Measurements from ENCODE around the gene C10orf143. TPM values are rescaled to one million over a fixed set of nuclear protein-coding genes. Genes with fewer than 3 reads are reported as not detected.
A peak's percentile ranks its signal among the peaks of the same experiment; 100 is the strongest.
"Not testable (repeated sequence)": the region's sequence is repeated elsewhere in the genome, so short reads cannot be mapped to it uniquely, and the experiment has no call there.

C10orf143 gene
- total RNA-seq = 3.7 TPM
- long read RNA-seq, partial matches to known transcripts = 0 of 5 reads
- long read RNA-seq, other reads (novel, unspliced or antisense) = 5 of 5 reads

DNA sequence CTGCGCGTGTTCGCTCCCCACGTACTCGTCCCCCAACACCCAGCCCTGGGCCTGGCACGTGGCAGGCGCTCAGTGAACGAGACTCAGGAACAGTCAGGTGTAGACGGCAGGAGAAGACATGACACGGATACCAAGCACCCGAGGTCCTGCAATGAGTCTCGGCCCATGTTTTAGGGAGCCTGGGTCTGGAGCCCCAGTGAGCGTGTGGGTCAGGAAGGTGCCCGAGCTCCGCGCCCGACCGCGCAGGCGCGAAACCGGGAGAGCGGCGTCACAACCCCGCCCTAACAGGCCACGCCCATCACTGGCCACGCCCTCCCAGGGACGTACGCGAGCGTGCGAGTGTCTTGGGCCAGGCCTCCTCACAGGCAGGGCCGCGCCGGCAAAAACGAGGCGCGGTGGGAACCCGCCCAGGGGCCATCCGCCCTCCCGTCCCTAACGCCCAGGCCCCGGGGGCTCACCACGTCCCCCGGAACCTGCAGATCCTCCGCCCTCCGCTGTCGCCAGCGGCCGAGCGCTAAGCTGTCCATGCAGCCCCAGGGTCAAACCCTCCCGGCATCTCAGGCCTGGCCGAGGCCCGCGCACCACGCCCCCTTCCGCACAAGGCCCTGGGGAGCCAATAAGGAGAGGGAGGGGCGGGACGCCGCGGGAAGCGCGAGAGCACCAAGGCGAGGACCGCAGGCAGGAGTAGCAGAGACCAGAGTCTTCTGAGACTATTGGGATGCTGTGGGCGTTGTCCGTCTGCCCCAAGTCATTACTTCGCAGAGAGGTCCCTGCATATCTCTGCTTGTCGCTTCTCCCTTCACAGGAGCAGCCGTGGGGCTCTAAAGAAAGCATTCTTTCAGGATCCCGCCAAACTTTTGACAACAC lies at the start of gene C10orf143:
Gene C10orf143, minus strand, starts transcription at position 585 of the 867 bp plus-strand sequence. Its CDS starts 58 bp downstream, at position 527.
- DNase-seq (ENCODE audit: low spot score) = peak; percentile 99

DNA sequence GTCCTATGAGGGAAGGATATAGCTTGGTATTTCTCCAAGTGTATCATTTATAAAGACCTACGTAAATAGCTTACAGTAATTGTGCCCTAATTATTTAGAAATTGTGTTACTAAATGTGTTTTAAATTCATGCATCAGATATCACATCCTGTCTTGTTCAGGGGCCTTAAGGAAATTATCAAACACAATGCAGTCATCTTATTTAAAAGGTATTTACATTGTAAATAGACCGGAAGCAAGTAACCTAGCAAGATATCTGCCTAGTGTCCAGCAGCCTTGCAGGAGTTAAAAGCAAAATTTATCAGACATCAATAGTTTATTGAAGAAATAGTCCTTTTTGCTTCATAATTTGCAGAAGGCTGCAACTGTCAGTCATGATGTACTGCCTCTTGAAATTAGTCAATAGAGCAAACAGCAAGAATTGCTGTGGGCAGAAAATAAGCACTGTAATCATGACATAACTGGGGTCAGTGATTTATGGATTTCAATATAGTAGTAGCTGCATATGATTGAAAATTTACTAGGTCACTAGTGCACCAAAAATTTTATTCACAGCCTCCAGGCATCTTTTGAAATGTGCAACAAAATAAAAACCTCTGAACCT lies 48.7 kb upstream of the C10orf143 start:
- no peak for DNase-seq (ENCODE audit: low spot score)

DNA sequence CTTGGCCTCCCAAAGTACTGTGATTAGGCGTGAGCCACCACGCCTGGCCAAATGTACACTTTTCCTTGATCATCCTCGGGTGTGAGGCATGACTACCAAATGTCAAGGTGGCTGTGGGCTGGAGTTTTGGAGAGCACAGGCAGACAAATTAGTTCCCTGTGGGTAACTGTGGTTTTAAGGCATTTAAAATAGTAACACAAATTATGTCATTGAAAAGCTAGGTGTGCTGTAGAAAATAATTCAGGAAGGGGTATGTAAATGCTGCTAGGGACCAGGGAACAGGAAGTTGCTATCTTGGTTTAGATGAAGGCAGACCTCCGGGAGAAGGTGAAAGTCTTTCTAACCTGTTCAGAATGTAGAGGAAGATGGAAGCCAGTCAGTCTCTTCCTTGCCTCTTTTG lies 35.4 kb upstream of the C10orf143 start:
- no peak for DNase-seq (ENCODE audit: low spot score)

DNA sequence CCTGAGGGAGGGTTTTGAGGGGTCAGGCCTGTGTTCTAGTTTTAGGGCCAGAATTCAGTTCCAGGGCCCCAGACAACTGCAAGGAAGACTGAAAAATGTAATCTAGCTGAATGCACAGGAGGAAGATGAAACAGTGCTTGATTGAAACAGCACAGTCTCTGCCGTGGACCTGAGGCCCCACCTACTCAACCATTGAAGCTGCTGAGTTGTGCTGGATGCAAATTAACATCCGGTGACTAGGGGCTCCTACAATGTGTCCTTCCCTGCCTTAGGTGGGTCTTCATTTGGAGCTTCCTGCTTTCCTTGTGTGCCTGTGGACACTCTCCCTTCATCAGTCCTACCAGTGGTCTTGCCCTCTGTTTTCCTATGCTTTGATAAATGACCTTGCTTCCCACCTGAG lies 31.2 kb upstream of the C10orf143 start:
- no peak for DNase-seq (ENCODE audit: low spot score)

DNA sequence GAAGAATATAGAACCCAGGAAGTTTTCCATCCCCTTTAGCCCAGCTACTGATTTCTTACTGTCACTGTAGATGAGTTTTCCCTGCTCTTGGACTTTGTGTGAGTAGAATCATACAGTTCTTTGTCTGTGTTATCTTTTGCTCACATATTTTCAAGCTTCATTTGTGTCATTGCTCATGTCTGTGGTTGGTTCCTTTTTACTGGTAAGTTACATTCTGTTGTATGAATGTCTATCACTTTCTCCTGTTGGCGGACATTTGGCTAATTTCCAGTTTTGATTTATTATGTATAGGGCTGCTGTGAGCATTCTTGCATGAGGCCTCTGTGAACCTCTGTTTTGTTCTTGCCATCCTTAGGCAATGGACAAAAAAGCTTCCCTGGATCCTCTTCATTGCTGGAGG lies 30.8 kb upstream of the C10orf143 start:
- no peak for DNase-seq (ENCODE audit: low spot score)

DNA sequence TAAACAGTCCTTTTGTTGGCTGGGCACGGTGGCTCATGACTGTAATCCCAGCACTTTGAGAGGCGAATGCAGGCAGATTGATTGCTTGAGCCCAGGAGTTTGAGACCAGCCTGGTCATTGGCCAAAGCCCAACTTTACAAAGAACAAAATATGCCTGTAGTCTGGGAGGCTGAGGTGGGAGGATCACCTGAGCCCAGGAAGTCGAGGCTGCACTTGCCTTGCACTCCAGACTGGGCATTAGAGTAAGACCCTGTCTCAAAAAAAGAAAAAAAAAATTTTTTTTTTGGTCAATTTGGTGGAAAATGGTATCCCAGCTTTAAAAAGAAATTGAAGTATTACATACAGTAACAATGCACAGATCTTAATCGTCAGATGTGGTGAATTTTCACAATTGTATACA lies 30.4 kb upstream of the C10orf143 start:
- DNase-seq (ENCODE audit: low spot score) = no peak

DNA sequence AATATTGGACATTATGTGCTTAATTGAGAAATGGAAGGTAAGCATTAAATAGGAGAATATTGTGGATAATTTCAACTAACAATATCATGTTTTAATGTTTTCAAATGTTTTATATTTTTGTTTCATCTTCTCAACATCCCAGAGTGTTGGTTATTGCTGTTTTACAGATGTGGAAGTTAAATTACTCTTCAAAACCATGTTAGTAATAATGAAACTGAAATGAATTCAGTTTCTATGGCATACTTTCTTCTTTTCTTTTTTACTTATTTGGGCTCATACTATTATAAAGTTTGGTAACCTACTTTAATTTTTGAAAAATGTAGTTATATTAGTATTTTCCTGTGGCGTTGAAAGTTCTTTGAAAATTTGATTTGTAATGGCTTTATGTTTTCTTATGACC lies 29.8 kb upstream of the C10orf143 start:
- no peak for DNase-seq (ENCODE audit: low spot score)

DNA sequence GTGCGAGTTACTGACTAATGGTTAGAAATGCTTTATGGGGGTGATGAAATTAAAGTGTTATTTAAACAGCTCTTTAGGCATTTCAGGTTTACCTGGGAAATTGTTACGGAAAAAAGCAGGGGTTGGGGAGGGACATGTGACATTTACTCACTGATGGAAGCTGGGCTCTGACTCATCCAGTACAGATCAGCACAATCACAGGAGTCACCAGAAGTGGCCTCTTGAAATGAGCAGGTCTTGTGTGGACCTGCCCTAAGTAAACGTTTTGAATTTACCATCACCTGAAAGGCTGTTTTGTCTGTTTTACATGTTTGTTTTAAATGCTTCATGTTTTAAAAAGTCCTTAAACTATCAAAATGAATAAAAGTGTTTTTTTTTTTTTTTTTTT lies 27.8 kb upstream of the C10orf143 start:
- DNase-seq (ENCODE audit: low spot score) = no peak

DNA sequence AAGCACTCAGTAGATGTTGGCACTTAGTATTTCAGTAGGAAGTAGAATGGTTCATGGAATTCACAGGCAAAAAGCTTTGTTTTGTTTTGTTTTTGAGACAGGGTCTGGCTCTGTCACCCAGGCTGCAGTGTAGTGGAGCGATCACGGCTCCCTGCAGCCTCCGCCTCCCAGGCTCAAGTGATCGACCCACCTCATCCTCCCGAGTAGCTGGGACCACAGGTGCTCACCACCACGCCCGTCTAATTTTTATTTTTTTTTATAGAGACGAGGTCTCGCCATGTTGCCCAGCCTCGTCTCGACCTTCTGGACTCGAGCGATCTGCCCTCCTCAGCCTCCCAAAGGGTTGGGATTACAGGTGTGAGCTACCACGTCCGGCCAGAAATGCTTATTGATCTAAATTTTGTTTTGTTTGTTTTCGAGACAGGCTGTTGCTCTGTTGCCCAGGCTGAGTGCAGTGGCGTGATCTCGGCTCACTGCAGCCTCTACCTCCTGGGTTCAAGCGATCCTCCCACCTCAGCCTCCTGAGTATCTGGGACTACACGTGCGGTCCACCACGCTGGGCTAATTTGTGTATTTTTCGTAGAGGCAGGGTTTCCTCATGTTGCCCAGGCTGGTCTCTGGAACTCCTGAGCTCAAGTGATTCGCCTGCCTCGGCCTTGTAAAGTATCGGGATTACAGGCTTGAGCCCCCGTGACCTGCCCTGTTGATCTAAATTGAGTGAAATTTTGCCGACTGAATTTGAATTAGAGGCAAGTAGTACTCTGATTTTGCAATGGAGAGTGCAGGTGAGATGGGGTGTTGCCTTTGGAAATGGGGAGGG lies 27.2 kb upstream of the C10orf143 start:
- no peak for DNase-seq (ENCODE audit: low spot score)

DNA sequence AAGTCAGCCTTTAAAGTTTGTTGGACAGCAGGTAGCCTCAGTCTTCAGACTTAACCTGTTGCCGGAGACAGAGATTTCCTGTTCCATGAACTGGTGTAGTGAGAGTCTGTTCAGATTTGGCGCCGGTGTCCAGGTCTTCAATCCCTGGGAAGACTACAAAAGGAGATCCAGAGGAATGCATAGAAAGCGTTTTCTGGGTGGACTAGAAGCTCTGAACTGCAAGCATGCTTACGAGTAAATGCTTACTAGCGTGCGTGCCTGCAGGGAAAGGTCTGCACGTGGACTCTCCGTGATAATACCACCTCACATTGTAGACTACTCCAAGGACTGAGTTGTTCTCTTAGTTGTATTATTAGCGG lies 26.4 kb upstream of the C10orf143 start:
- DNase-seq (ENCODE audit: low spot score) = no peak

DNA sequence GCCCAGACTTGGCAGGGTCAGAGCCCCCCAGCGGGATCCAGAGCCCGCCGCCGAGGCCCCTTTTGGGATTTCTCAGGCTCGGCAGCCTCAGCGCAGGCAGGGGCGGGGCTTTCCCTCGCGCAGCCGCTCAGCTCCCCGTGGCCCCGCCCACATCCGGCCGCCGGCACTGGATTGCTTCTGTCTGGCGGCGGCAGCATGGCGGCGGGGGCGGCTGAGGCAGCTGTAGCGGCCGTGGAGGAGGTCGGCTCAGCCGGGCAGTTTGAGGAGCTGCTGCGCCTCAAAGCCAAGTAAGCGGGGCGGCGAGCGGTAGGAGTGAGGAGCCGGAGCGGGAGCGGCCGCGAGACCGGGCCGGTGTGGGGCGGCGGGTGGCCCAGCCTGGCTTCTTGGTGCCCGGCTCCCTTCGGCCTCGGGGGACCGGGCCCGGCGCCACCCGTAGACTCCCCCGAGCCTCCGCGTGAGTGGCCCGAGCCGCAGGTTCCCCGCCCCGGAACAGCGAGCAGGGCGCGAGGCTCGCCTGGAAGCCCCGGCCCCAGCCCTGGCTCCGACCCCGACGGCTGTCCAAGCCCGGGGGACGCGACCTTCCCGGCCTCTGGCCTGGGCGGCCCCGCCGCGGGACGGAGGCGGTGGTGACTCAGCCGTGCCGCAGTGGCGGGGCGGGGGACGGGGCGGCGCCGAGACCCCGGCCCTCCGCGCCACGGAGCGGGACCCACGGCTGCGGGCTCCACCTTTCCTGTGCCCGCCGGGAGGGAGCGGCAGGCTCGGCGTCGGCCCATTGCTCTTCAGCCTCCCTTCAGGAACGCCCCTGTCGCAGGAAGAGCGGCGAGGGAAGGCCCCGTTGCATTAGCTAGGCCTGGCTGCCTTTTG lies 25.8 kb upstream of the C10orf143 start, which contains the start of gene GLRX3:
Gene GLRX3, plus strand, starts transcription at position 166 of the 864 bp plus-strand sequence. Its CDS starts 30 bp downstream, at position 196.
- DNase-seq (ENCODE audit: low spot score) = peak; percentile 97

DNA sequence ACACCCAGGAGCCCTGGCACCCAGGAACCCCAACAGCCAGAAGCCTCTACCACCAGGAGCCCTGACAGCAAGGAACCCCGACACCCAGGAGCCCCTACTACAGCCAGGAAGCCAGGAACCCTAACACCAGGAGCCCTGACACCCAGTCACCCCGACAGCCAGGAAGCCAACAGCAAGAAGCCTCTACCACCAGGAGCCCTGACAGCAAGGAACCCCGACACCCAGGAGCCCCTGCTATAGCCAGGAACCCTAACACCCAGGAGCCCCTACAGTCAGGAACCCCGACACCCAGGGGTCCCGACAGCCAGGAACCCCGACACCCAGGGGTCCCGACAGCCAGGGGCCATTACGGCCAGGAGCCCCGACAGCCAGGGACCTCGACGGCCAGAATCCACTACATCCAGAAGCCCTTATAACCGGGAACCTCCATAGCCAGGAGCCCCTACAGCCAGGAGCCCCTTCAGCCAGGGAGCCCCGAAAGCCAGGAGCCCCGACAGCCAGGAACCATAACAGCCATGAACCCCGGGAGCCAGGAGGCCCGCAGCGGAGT lies 25.1 kb upstream of the C10orf143 start:
- no peak for DNase-seq (ENCODE audit: low spot score)

DNA sequence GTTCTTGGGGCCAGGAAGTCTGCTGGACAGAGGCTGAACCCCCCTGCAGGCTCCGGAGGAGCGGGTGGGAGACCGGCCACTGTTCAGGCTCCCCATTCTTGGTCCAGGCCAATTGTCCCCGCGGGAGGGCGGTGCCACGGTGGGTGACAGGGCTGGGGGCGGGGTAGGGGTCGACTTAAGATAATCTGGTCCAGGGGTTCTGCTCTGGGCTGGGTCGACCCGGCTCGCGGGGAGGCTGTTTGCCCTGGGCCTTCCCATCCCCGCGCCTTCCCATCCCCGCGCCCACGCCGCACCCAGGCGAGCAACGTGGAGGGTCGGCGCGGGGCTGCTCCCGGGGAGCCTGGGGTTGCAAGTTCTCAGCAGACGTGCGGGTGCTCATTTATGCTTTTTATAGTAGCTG lies 18.3 kb upstream of the C10orf143 start:
- DNase-seq (ENCODE audit: low spot score) = no peak

DNA sequence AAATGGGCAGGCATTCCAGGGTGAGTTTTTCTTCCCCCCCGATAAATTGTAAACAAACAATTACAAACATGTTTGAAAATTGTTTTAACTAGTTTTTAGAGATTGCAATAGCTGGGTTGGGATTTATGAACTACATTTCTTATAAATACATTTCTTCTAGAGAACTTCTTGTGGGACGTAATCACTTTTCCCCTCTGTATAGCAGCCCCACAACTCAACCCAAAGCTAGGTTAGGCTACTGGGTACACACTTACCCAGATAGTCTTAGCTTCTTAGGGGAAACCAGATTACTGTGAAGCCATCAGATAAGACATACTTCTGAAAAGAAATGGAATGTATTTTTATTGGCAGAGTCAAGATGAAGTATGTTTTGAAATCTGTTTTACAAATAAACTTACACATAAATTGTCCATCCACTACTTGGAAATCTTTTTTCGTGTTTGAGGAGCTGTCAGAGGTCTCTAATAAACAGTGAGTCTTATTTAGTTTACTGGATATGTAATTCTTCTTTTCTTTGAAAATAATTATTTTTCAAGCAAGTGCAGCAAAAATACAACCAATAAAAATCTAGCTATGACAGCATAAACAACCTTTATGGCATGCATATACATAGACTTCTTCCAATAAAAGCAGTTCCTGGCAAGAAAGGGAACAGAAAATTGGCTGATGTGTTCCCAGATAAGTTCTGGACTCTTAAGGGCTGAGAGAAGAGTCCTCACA lies 17.6 kb upstream of the C10orf143 start:
- DNase-seq (ENCODE audit: low spot score) = no peak

DNA sequence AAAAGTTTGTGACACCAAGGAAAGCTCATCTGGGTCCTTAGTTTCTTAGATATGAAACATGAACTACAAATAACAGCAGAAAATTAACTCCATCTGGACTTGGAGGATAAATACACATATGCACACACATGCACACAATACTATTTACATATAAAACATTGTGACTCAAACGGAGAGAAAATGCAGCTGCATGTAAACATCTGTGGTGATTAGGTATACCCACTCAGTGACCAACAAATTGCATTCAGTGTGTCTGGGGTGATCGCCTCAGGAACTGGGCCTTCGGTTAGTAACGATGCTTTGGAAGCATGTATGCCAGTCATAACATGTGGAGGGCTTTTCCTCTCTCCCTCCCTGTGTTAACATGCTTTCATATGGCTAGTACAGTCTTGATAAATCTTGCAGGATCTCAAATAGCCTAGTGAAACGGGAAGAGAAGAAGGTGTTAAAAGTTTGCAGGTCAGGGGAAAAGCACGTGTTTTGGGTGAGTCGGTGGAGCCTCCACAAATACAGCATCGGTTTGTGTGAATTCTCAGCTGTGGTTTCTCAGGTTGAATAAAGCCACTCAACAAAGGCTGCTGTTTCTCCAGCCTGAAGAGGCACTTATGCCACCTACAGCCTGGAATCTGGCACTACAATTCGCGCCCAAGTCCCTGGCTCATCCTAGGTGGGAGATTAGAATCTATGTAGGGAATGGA lies 16.9 kb upstream of the C10orf143 start:
- no peak for DNase-seq (ENCODE audit: low spot score)

DNA sequence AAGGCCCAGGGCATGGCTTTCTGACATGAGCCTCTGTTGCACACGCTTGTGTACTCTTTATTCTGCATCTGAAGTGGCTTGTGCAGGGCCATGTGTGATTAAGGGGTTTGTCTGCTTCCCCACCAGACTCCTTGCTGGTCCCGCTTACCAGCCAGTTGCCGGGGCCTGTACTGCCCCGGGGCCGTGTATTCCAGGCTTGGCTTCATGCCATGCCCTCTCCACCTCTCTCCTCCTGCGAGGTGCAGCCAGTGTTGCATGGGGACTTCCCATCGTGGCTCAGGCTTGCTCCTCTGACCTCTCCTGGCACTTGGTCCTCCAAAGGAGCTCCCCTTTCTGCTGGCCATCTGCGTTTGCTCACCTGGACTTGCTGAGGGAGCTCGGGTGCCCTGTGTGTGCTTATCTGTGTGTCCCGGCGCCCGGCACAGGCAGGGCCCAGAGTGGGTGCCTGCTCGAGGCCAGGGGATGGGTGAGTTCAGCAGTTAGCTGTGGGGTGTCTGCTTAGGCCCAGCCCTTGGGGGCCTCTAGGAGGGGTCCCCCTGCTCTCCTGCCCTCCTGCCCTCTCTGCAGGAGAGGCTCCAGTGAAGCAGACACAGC lies 11.0 kb upstream of the C10orf143 start:
- DNase-seq (ENCODE audit: low spot score) = no peak

DNA sequence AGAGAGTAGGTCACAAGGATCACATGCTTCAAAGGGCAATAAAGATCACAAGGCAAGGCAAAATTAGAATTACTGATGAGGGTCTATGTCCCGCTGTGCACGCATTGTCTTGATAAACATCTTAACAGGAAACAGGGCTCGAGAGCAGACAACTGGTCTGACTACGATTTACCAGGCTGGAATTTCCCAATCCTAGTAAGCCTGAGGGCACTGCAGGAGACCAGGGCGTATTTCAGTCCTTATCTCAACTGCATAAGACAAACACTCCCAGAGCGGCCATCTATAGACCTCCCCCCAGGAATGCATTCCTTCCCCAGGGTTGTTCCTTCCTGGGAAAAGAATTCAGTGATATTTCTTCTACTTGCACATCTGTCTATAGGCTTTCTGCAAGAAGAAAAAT lies 6.9 kb upstream of the C10orf143 start:
- not testable (repeated sequence) for DNase-seq (ENCODE audit: low spot score)

DNA sequence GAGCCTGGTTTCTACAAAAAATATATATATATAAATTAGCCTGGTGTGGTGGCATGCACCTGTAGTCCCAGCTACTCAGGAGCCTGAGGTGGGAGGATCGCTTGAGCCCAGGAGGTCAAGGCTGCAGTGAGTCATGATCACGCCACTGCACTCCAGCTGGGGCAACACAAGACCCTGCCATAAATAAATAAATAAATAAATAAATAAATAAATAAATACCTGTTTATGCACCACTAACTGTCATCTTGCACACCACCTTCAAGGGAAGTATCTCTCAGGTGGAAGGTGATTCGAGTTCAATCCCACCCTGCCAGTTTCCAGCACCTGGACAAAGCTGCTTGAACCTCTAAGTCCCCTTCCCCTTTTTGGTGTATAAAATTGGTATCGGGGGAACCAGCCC lies 6.3 kb upstream of the C10orf143 start:
- not testable (repeated sequence) for DNase-seq (ENCODE audit: low spot score)

DNA sequence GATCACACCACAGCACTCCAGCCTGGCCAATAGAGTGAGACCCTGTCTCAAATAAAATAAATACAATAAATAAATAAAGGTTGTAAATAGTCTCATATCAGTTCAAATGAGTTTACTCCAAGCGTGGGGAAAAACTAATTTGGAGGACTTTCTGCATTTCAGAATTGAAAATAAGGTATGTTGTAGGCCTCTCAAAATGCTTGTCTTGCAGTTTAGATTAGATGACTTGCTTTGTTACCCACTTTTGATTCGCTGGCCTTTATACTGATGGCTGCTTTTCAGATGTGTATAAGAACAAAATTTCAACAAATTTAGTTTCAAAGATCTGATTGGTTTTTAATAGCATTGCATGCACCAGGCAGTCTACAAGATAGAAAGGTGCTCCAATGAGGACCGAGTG lies 2.2 kb upstream of the C10orf143 start:
- DNase-seq (ENCODE audit: low spot score) = no peak
